Measurements from ENCODE around the gene EEF2. TPM values are rescaled to one million over a fixed set of nuclear protein-coding genes. Genes with fewer than 3 reads are reported as not detected.

The EEF2 gene
- total RNA-seq, 4 donors from 2014 or later, result 936 to 2,469 (median 1,635) TPM

- no peak overlapping the region for H3K27ac ChIP-seq
Measured at GRCh38 chr19:4027146-4027545, 41.9 kb upstream of the EEF2 start.

GRCh38 chr19:4025317-4025716 lies 40.1 kb upstream of the EEF2 start:
- Histone ChIP-seq H3K36me3 (no peaks in the 10 kb centered on the region), H3K27me3 (no peaks in the 10 kb centered on the region), H3K27ac (no peak overlapping the region), H3K9me3 (no peaks in the 10 kb centered on the region), H3K4me3 (no peak overlapping the region), H3K4me1 (no peaks in the 10 kb centered on the region)
- intact Hi-C loops (cut with DNase I; ENCODE audit: low total_unique reads), result no loop called here
- TF ChIP-seq POLR2A (IDR thresholded peaks at IDR 0.05), result no peak
- no peak for TF ChIP-seq CTCF (IDR thresholded peaks at IDR 0.05)
- DNase-seq, result no peak

More at GRCh38 chr19:4027146-4027545, 41.9 kb upstream of the EEF2 start:
- no peak for TF ChIP-seq POLR2A (IDR thresholded peaks at IDR 0.05)
- TF ChIP-seq CTCF (IDR thresholded peaks at IDR 0.05), result no peak
- H3K36me3 ChIP-seq, result no peaks in the 10 kb centered on the region
- intact Hi-C loops (cut with DNase I; ENCODE audit: low total_unique reads), result no loop called here
- no peaks in the 10 kb centered on the region for H3K27me3 ChIP-seq
- no peaks in the 10 kb centered on the region for H3K9me3 ChIP-seq
- no peaks in the 10 kb centered on the region for H3K4me1 ChIP-seq
- no peak for DNase-seq
- H3K4me3 ChIP-seq, result no peak overlapping the region

GRCh38 chr19:4023600-4024398 lies 38.5 kb upstream of the EEF2 start:
- TF ChIP-seq CTCF (IDR thresholded peaks at IDR 0.05) (no peak), POLR2A (IDR thresholded peaks at IDR 0.05) (no peak)
- intact Hi-C loops (cut with DNase I; ENCODE audit: low total_unique reads), result no loop called here
- Histone ChIP-seq H3K27ac (no peak overlapping the region), H3K36me3 (no peaks in the 10 kb centered on the region), H3K4me3 (no peak overlapping the region), H3K4me1 (no peaks in the 10 kb centered on the region), H3K9me3 (no peaks in the 10 kb centered on the region), H3K27me3 (no peaks in the 10 kb centered on the region)
- no peak for DNase-seq

- H3K36me3 ChIP-seq, result no peaks in the 10 kb centered on the region
- H3K27ac ChIP-seq, result no peak overlapping the region
- H3K4me3 ChIP-seq, result no peak overlapping the region
- H3K27me3 ChIP-seq, result no peaks in the 10 kb centered on the region
- H3K9me3 ChIP-seq, result no peaks in the 10 kb centered on the region
- intact Hi-C loops (cut with DNase I; ENCODE audit: low total_unique reads), result no loop called here
- no peak for DNase-seq
- peaks cover 0 to 17% of the 10 kb centered on the region in 2 donors for H3K4me1 ChIP-seq
- TF ChIP-seq POLR2A (IDR thresholded peaks at IDR 0.05), result no peak
- TF ChIP-seq CTCF (IDR thresholded peaks at IDR 0.05), result no peak
Measured at GRCh38 chr19:4019578-4019977, 34.3 kb upstream of the EEF2 start.

- no peak for TF ChIP-seq POLR2A (IDR thresholded peaks at IDR 0.05)
- Histone ChIP-seq H3K4me1 (peaks cover 0 to 23% of the 10 kb centered on the region in 2 donors), H3K9me3 (no peaks in the 10 kb centered on the region), H3K27ac (no peak overlapping the region), H3K27me3 (no peaks in the 10 kb centered on the region), H3K36me3 (no peaks in the 10 kb centered on the region), H3K4me3 (no peak overlapping the region)
- intact Hi-C loops (cut with DNase I; ENCODE audit: low total_unique reads), result no loop called here
- no peak for DNase-seq
Measured at GRCh38 chr19:4018775-4019504, 33.7 kb upstream of the EEF2 start.

Data from uterus (tissue), 4 donors.